Gastrocnemius medialis (tissue), 4 donors: ENCODE results near the gene ATP5F1D. TPM values are rescaled to one million over a fixed set of nuclear protein-coding genes. Genes with fewer than 3 reads are reported as not detected.

Experiments
- ATAC-seq, 2 donors: fragments of 150-250 bp; one replicate each; pipeline ENCODE4 v1.9.1; 2016
- DNase-seq, 2 donors: peaks; one replicate each; pipeline ENCODE4 v3.0.0-alpha.2; 2019
- H3K27ac ChIP-seq, 4 donors: fragments of 200-600 bp; sonication (generic); 1 replicate in 1 of 4; 2 replicates in 3 of 4; pipeline ENCODE4 v1.5.1; 2016 to 2018; ENCODE audit warnings: mild to moderate bottlenecking in 2 of 4, moderate library complexity in 1 of 4
- H3K27me3 ChIP-seq, 3 donors: fragments of 200-600 bp; sonication (generic) in 2 of 3; 1 replicate in 1 of 3; 2 replicates in 2 of 3; pipeline versions ENCODE4 v1.5.1 to v1.6.0; 2016 to 2019; ENCODE audit warnings: mild to moderate bottlenecking in 1 of 3, moderate library complexity in 1 of 3
- H3K36me3 ChIP-seq, 2 donors: fragments of 200-600 bp; sonication (generic) in 1 of 2; one replicate each; pipeline ENCODE4 v1.5.1; 2017 to 2018
- H3K4me1 ChIP-seq, 2 donors: fragments of 200-600 bp; sonication (generic) in 1 of 2; one replicate each; pipeline ENCODE4 v1.5.1; 2016 to 2017; ENCODE audit warnings: mild to moderate bottlenecking in 2 of 2
- H3K4me3 ChIP-seq, 4 donors: fragments of 200-600 bp; sonication (generic) in 3 of 4; 1 replicate in 1 of 4; 2 replicates in 3 of 4; pipeline ENCODE4 v1.5.1; 2016 to 2019; ENCODE audit warnings: mild to moderate bottlenecking in 2 of 4
- H3K9me3 ChIP-seq, 3 donors: fragments of 200-600 bp; sonication (generic) in 2 of 3; 1 replicate in 1 of 3; 2 replicates in 2 of 3; pipeline ENCODE4 v1.5.1; 2016 to 2019
- POLR2A ChIP-seq, 2 donors: fragments of 450-650 bp; IDR thresholded peaks; one replicate each; pipeline ENCODE4 v1.6.1; 2017; ENCODE audit warnings: antibody characterized with exemption in 2 of 2, mild to moderate bottlenecking in 2 of 2, moderate library complexity in 2 of 2
- in situ Hi-C, 4 donors: fragments of 200-750 bp; cut with MboI; loops; one replicate each; pipeline versions ENCODE4 v1.15.0 to v1.8.0; 2017; ENCODE audit warnings: low sequenced_read_pairs in 4 of 4
- intact Hi-C: fragments of 100-400 bp; cut with DNase I; formaldehyde crosslinking; loops from one replicate; pipeline ENCODE4 v1.15.1; 2023; ENCODE audit warnings: low total_unique reads
- total RNA-seq, 4 donors: library from RNA; depleted of rRNA; stranded (reverse); fragments of >200 nt; gene quantifications; one replicate each; pipeline versions ENCODE4 v1.1.0 to v1.2.3, GENCODE V29; 2016
- TF ChIP-seq, protein P1 (sequence below), 5 experiments: fragments of 450-650 bp in 3 of 5; fragments of 200-600 bp in 2 of 5; sonication (generic) in 2 of 5; IDR thresholded peaks in 4 of 5; conservative IDR thresholded peaks in 1 of 5; 1 replicate in 4 of 5; 2 replicates in 1 of 5; pipeline ENCODE4 v1.5.1; 2016 to 2019; ENCODE audit warnings: antibody characterized with exemption in 5 of 5, mild to moderate bottlenecking in 3 of 5, moderate library complexity in 3 of 5

The ATP5F1D gene
- total RNA-seq, 4 donors from 2014 or later: 189 to 442 (median 273) TPM

DNA sequence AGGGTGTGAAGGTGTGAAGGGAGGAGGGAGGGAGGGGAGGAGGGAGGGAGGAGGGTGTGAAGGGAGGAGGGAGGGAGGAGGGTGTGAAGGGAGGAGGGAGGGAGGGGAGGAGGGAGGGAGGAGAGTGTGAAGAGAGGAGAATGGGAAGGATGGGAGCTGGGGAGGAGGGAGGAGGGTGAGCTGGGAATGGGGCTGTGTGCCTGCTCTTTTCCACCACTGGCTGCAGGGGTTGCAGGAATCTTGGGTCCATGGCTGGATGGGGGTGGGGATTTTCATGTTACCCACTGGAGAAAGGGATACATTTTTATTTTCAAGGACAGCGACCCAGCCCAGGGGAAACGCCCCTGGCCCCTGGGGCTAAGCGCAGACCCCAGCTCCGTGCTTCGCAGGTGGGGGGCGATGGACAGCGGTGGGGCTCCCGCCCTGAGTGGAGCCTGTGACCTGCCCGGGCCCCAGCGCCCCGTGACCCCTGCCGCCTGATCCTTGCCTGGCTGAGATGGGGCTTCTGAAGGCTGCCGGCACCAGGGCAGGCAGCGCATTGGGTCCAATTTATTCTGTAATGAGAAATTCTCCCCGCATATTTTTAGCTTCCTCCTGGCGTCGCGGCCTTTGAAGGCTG lies 41.1 kb downstream of the ATP5F1D start:
- Histone ChIP-seq H3K36me3 (peaks cover 0 to 12% of the 10 kb centered on the region in 2 donors), H3K9me3 (no peaks in the 10 kb centered on the region), H3K27ac (no peak overlapping the region), H3K27me3 (peaks cover 37 to 39% (median 39%) of the 10 kb centered on the region in 3 donors), H3K4me1 (peaks cover 2 to 6% of the 10 kb centered on the region in 2 donors), H3K4me3 (no peak overlapping the region)
- intact Hi-C loops: no loop called here
- TF ChIP-seq, protein P1, sequence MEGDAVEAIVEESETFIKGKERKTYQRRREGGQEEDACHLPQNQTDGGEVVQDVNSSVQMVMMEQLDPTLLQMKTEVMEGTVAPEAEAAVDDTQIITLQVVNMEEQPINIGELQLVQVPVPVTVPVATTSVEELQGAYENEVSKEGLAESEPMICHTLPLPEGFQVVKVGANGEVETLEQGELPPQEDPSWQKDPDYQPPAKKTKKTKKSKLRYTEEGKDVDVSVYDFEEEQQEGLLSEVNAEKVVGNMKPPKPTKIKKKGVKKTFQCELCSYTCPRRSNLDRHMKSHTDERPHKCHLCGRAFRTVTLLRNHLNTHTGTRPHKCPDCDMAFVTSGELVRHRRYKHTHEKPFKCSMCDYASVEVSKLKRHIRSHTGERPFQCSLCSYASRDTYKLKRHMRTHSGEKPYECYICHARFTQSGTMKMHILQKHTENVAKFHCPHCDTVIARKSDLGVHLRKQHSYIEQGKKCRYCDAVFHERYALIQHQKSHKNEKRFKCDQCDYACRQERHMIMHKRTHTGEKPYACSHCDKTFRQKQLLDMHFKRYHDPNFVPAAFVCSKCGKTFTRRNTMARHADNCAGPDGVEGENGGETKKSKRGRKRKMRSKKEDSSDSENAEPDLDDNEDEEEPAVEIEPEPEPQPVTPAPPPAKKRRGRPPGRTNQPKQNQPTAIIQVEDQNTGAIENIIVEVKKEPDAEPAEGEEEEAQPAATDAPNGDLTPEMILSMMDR (IDR thresholded peaks at IDR 0.05 in 4 of 5, conservative IDR thresholded peaks at IDR 0.05 in 1 of 5): no peak
- no peak for TF ChIP-seq POLR2A (IDR thresholded peaks at IDR 0.05)
- in situ Hi-C loops: no loop called here
- no peak for DNase-seq
- ATAC-seq: no peak

DNA sequence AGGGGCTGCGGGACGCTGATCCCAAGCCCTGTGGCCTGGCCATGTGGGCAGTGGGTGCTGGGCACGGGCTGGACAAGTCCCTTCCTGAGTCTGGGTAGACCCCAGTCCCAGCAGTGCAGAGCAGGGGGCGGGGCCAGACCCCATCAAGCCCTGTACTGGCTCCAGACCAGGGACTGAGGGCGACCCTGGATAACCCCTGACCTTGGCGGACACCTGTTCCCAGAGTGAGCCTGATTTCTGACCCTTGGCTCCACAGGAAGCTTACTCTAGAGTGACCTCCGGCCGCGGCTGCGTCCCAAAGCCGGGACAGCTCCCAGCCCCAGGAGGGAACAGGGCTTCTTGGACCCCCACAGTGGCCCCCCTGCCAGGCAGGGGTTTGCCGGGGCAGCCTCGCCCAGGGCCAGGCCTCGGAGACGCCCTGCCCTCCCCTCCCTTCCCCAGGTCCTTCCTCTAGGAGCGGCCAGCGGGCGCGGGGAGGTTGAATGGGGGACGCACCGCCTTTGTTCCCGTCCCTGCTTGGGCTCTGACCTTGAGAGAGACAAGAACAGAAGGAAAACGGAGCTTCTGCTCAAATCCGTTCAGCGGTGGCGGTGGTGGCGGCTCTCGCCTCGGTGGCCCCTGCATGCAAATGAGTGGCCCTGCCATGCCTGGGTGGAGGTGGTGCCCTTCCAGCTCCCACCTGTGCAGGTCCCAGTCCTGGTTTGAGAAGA lies 41.8 kb downstream of the ATP5F1D start:
- ATAC-seq (no peak), DNase-seq (no peak)
- intact Hi-C loops: no loop called here
- no peak for TF ChIP-seq POLR2A (IDR thresholded peaks at IDR 0.05)
- TF ChIP-seq, protein P1 (IDR thresholded peaks at IDR 0.05 in 4 of 5, conservative IDR thresholded peaks at IDR 0.05 in 1 of 5): no peak
- Histone ChIP-seq H3K9me3 (no peaks in the 10 kb centered on the region), H3K27me3 (peaks cover 44 to 46% (median 45%) of the 10 kb centered on the region in 3 donors), H3K27ac (no peak overlapping the region), H3K36me3 (peaks cover 0 to 9% of the 10 kb centered on the region in 2 donors), H3K4me1 (peaks cover 2 to 6% of the 10 kb centered on the region in 2 donors), H3K4me3 (no peak overlapping the region)
- in situ Hi-C loops: no loop called here

DNA sequence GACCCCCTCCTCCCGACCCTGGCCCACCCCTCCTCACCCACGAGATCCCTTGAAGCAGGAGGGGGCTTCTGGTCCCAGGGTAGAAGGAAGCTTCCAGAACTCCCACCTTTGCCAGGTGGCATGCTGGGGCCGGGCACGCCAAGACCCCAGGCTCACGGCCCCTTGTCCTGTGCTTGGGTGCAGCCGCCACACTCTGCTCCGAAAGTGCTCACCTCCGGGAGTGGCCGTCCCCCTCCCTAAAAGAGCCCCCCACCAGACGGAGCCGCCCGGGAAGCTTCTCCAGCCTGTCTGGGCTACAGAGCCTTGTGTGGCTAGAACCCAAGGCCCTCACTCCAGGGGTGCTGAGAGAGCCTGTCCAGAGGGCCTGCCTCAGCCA lies 42.4 kb downstream of the ATP5F1D start:
- DNase-seq: no peak
- Histone ChIP-seq H3K4me3 (no peak overlapping the region), H3K9me3 (no peaks in the 10 kb centered on the region), H3K36me3 (peaks cover 0 to 6% of the 10 kb centered on the region in 2 donors), H3K27me3 (peaks cover 44 to 49% (median 45%) of the 10 kb centered on the region in 3 donors), H3K27ac (no peak overlapping the region), H3K4me1 (peaks cover 2 to 6% of the 10 kb centered on the region in 2 donors)
- in situ Hi-C loops: no loop called here
- ATAC-seq: no peak
- TF ChIP-seq POLR2A (IDR thresholded peaks at IDR 0.05): no peak
- TF ChIP-seq, protein P1 (IDR thresholded peaks at IDR 0.05 in 4 of 5, conservative IDR thresholded peaks at IDR 0.05 in 1 of 5): no peak
- intact Hi-C loops: no loop called here

DNA sequence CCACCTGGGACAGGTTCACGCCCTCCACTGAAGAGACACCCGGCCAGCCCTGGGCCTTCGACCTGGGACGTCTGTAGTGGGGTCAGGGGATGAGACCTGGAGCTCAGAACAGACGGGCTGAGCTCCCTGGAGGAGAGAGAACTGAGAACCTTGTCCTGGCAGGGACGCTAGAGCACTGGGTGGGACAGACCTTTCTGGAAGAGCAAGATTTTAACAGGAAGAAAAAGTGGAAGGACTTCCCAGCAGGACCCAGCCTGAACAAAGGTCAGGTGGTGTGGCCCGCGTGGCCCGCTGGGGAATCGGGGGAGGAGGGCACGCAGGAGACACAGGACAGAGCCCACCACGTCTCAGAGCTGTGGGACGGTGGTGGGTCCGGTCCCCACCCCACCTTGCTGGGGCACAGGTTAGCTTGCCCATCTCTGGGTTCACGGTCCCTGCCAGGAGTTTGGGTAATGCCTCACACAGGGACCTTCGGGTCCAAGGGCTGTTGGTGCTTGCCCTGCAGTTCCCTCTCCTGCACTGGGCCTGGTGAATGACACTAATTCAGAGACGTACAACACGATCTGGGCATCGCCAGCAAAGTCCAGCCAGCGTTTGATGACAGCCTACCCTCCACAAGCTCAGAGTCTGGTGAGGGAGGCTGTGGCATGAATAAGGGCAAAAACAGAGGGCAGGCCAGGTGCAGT lies 42.9 kb downstream of the ATP5F1D start:
- H3K27me3 ChIP-seq: peaks cover 44 to 51% (median 46%) of the 10 kb centered on the region in 3 donors
- no peak for ATAC-seq
- no peak overlapping the region for H3K27ac ChIP-seq
- no peak for TF ChIP-seq POLR2A (IDR thresholded peaks at IDR 0.05)
- TF ChIP-seq, protein P1 (IDR thresholded peaks at IDR 0.05 in 4 of 5, conservative IDR thresholded peaks at IDR 0.05 in 1 of 5): no peak
- DNase-seq: no peak
- H3K4me3 ChIP-seq: no peak overlapping the region
- in situ Hi-C loops: no loop called here
- H3K4me1 ChIP-seq: peaks cover 2 to 6% of the 10 kb centered on the region in 2 donors
- intact Hi-C loops: no loop called here
- peaks cover 0 to under 1% of the 10 kb centered on the region in 2 donors for H3K36me3 ChIP-seq
- no peaks in the 10 kb centered on the region for H3K9me3 ChIP-seq
